Measurements from ENCODE around the gene LRCH4. TPM values are rescaled to one million over a fixed set of nuclear protein-coding genes. Genes with fewer than 3 reads are reported as not detected.

The LRCH4 gene
- total RNA-seq, 1 donor from 2014 or later = 26.6 TPM

DNA sequence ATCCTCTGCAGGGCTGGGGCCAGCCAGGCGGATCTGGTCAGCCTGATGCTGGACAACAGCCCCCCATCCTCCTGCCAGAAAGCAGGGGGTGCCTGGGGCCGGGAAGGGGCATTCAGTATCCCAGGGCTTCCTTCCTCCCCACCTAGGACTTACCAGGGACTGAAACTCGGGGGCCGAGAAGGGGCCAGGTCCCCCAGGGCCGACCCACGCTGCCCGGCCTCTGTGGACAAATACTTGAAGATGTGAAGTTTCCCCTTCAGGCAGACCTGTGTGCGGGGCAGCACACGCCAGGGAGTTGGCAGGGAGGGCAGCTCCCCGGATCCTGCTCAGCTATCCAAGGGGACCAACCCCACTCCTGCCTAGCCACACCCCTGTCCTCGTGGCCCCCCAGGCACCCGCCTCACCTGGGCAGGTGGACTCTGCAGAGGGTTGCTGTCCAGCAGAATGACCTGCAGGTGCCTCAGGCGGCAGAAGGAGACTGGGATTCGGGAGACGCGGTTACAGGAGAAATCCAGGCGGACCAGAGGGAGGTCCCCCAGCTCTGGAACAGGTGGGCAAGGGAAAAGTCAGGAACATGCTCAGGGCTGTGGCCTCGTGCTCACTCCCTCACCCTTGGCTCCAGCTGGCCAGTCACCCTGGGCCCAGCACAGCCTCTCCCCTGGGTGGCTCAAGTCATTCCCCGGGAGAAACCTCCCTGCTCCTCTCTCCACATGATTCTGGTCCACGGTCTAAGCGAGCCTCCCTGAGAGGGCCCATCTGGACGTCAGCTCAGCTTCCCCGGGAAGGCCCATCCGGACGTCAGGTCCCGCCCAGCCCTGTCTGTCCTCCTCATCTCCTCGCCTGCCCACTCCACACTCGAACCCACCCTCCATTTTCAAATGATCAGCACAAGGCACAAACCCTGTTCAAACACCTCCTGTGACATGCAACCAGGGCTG is 7.4 kb downstream of the LRCH4 start:
- TF ChIP-seq, protein P1, sequence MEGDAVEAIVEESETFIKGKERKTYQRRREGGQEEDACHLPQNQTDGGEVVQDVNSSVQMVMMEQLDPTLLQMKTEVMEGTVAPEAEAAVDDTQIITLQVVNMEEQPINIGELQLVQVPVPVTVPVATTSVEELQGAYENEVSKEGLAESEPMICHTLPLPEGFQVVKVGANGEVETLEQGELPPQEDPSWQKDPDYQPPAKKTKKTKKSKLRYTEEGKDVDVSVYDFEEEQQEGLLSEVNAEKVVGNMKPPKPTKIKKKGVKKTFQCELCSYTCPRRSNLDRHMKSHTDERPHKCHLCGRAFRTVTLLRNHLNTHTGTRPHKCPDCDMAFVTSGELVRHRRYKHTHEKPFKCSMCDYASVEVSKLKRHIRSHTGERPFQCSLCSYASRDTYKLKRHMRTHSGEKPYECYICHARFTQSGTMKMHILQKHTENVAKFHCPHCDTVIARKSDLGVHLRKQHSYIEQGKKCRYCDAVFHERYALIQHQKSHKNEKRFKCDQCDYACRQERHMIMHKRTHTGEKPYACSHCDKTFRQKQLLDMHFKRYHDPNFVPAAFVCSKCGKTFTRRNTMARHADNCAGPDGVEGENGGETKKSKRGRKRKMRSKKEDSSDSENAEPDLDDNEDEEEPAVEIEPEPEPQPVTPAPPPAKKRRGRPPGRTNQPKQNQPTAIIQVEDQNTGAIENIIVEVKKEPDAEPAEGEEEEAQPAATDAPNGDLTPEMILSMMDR (IDR thresholded peaks at IDR 0.05; ENCODE audit: borderline replicate concordance) = no peak
- peaks cover 86% of the 10 kb centered on the region for H3K36me3 ChIP-seq
- no peak overlapping the region for H3K4me3 ChIP-seq
- H3K4me1 ChIP-seq = peaks cover 20% of the 10 kb centered on the region
- intact Hi-C loops (cut with micrococcal nuclease) = no loop called here
- no peaks in the 10 kb centered on the region for H3K27me3 ChIP-seq (ENCODE audit: low read depth)
- no peak overlapping the region for H3K27ac ChIP-seq (replicated peaks)
- no peak for DNase-seq
- no peaks in the 10 kb centered on the region for H3K9me3 ChIP-seq (replicated peaks)

DNA sequence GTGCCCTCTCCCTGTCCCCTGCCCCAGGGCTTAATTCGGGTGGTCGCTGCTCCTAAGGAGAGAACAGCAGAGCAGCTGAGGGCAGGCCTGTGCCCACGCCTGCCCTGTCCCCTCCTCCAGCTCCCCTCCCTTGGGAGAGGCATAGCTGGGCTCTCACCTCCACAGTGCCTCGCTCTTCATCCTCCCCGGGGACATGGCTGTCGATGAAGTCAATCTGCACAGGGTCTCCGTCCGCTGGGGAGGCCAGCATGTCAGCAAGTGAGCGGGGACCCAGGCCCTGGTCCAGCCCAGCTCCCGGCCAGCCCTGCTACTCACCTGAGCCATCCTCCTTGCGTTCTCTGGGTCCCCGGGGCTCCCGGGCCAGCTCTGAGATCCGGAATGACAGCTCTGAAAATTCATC is 8.4 kb downstream of the LRCH4 start:
- Histone ChIP-seq H3K36me3 (peaks cover 85% of the 10 kb centered on the region), H3K9me3 (replicated peaks) (no peaks in the 10 kb centered on the region), H3K4me3 (no peak overlapping the region), H3K27me3 (ENCODE audit: low read depth) (no peaks in the 10 kb centered on the region), H3K4me1 (peaks cover 10% of the 10 kb centered on the region), H3K27ac (replicated peaks) (no peak overlapping the region)
- TF ChIP-seq, protein P1 (IDR thresholded peaks at IDR 0.05; ENCODE audit: borderline replicate concordance) = no peak
- no peak for DNase-seq
- intact Hi-C loops (cut with micrococcal nuclease) = no loop called here

DNA sequence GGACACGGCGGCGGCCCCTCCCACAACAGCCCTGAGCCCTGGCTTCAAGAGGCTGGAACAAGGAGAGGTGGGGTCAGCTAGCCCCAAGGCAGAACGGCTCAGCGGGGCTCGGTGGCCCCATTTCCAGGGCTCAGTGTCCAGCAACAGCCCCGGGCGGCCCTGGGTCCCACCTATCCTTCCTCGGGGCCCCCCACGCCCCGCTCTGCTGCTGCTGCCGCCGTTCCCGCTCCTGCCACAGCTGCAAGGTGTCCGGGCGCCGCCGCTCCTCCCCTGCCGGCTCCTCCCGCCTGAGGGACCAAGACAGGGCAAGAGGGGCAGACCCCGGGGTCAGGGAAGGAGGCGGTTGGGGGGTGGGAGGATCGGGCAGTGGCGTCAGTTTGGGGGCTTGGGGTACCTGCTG is 8.8 kb downstream of the LRCH4 start:
- H3K27me3 ChIP-seq (ENCODE audit: low read depth) = no peaks in the 10 kb centered on the region
- peaks cover 6% of the 10 kb centered on the region for H3K4me1 ChIP-seq

GRCh38 chr7:100576384-100576993 is 9.4 kb downstream of the LRCH4 start:
- DNase-seq = no peak
- H3K27me3 ChIP-seq (ENCODE audit: low read depth) = no peaks in the 10 kb centered on the region
- peaks cover under 1% of the 10 kb centered on the region for H3K4me1 ChIP-seq
- TF ChIP-seq, protein P1 (IDR thresholded peaks at IDR 0.05; ENCODE audit: borderline replicate concordance) = no peak
- no peak overlapping the region for H3K4me3 ChIP-seq
- H3K9me3 ChIP-seq (replicated peaks) = no peaks in the 10 kb centered on the region
- H3K27ac ChIP-seq (replicated peaks) = no peak overlapping the region
- H3K36me3 ChIP-seq = peaks cover 75% of the 10 kb centered on the region
- intact Hi-C loops (cut with micrococcal nuclease) = no loop called here

More for the DNA sequence above, 8.8 kb downstream of the LRCH4 start:
- Histone ChIP-seq H3K36me3 (peaks cover 81% of the 10 kb centered on the region), H3K4me3 (no peak overlapping the region), H3K9me3 (replicated peaks) (no peaks in the 10 kb centered on the region), H3K27ac (replicated peaks) (no peak overlapping the region)
- DNase-seq = no peak
- TF ChIP-seq, protein P1 (IDR thresholded peaks at IDR 0.05; ENCODE audit: borderline replicate concordance) = no peak
- intact Hi-C loops (cut with micrococcal nuclease) = no loop called here

- TF ChIP-seq, protein P1 (IDR thresholded peaks at IDR 0.05; ENCODE audit: borderline replicate concordance) = no peak
- H3K4me1 ChIP-seq = no peaks in the 10 kb centered on the region
- H3K27ac ChIP-seq (replicated peaks) = no peak overlapping the region
- H3K36me3 ChIP-seq = peaks cover 69% of the 10 kb centered on the region
- H3K9me3 ChIP-seq (replicated peaks) = no peaks in the 10 kb centered on the region
- no peaks in the 10 kb centered on the region for H3K27me3 ChIP-seq (ENCODE audit: low read depth)
- DNase-seq = no peak
- H3K4me3 ChIP-seq = no peak overlapping the region
- intact Hi-C loops (cut with micrococcal nuclease) = no loop called here
These were observed 10.1 kb downstream of the LRCH4 start for GRCh38 chr7:100575746-100576383.

All from left ventricle myocardium inferior (tissue), 1 donor.